Liver (tissue), 9 donors: ENCODE results near the gene TNP2. TPM values are rescaled to one million over a fixed set of nuclear protein-coding genes. Genes with fewer than 3 reads are reported as not detected.

ENCODE experiments used
- DNase-seq: peaks from one replicate; pipeline ENCODE4 v3.0.0-alpha.2; 2017; ENCODE audit warnings: low spot score
- H3K27ac ChIP-seq, 2 donors: one replicate each; pipeline ENCODE4 v1.7.0; 2013; ENCODE audit warnings: inconsistent platforms in 2 of 2, low read length in 2 of 2, control low read depth in 1 of 2, low read depth in 1 of 2, mild to moderate bottlenecking in 1 of 2
- H3K27me3 ChIP-seq, 4 donors: one replicate each; pipeline versions ENCODE4 v1.6.1 to v1.7.0; 2013; ENCODE audit warnings: low read length in 3 of 4, inconsistent platforms in 1 of 4, mild to moderate bottlenecking in 1 of 4, moderate library complexity in 1 of 4; ENCODE audit not compliant: control insufficient read depth in 4 of 4, insufficient read depth in 4 of 4
- H3K36me3 ChIP-seq, 4 donors: one replicate each; pipeline versions ENCODE4 v1.6.1 to v1.7.0; 2013; ENCODE audit warnings: low read length in 3 of 4, mild to moderate bottlenecking in 3 of 4, low read depth in 1 of 4, moderate library complexity in 1 of 4; ENCODE audit not compliant: control insufficient read depth in 4 of 4, insufficient read depth in 3 of 4
- H3K4me1 ChIP-seq, 4 donors: one replicate each; pipeline versions ENCODE4 v1.6.1 to v1.7.0; 2013; ENCODE audit warnings: low read length in 3 of 4, mild to moderate bottlenecking in 3 of 4, moderate library complexity in 1 of 4; ENCODE audit not compliant: control insufficient read depth in 4 of 4, insufficient read depth in 4 of 4
- H3K4me3 ChIP-seq, 3 donors: one replicate each; pipeline versions ENCODE4 v1.6.1 to v1.7.0; 2013; ENCODE audit warnings: low read length in 3 of 3, control low read depth in 1 of 3, low read depth in 1 of 3, mild to moderate bottlenecking in 1 of 3
- H3K9ac ChIP-seq, 2 donors: one replicate each; pipeline ENCODE4 v1.7.0; 2013; ENCODE audit warnings: low read length in 2 of 2, mild to moderate bottlenecking in 2 of 2, moderate library complexity in 2 of 2, control low read depth in 1 of 2, low read depth in 1 of 2
- H3K9me3 ChIP-seq, 4 donors: one replicate each; pipeline versions ENCODE4 v1.6.1 to v1.7.0; 2013; ENCODE audit warnings: low read length in 3 of 4; ENCODE audit not compliant: control insufficient read depth in 4 of 4
- ATF3 ChIP-seq: IDR thresholded peaks from 2 replicates; pipeline ENCODE4 v1.6.1; 2016; ENCODE audit warnings: antibody characterized with exemption
- CTCF ChIP-seq: fragments of 150-350 bp; IDR thresholded peaks from 2 replicates; pipeline ENCODE4 v1.5.1; 2017; ENCODE audit warnings: improper control_type of control experiment, low read depth, low read length; ENCODE audit not compliant: missing input control
- EGR1 ChIP-seq, 2 donors: IDR thresholded peaks; 2 replicates each; pipeline ENCODE4 v1.6.1; 2016 to 2018; ENCODE audit warnings: antibody characterized with exemption in 2 of 2, low read depth in 2 of 2
- FOXA1 ChIP-seq: IDR thresholded peaks from 2 replicates; pipeline ENCODE4 v1.6.1; 2016; ENCODE audit warnings: antibody characterized with exemption
- FOXA2 ChIP-seq: IDR thresholded peaks from 2 replicates; pipeline ENCODE4 v1.6.1; 2016; ENCODE audit warnings: antibody characterized with exemption
- HNF4A ChIP-seq, 2 donors: conservative IDR thresholded peaks; 2 replicates each; pipeline ENCODE4 v1.6.1; 2016; ENCODE audit warnings: antibody characterized with exemption in 2 of 2, mild to moderate bottlenecking in 2 of 2
- HNF4G ChIP-seq: IDR thresholded peaks from 2 replicates; pipeline ENCODE4 v1.6.1; 2016; ENCODE audit warnings: antibody characterized with exemption
- JUND ChIP-seq, 2 donors: IDR thresholded peaks; 2 replicates each; pipeline ENCODE4 v1.6.1; 2016; ENCODE audit warnings: antibody characterized with exemption in 2 of 2
- MAX ChIP-seq: IDR thresholded peaks from 2 replicates; pipeline ENCODE4 v1.6.1; 2016; ENCODE audit warnings: antibody characterized with exemption
- NR2F2 ChIP-seq: IDR thresholded peaks from 2 replicates; pipeline ENCODE4 v1.6.1; 2016; ENCODE audit warnings: antibody characterized with exemption
- RAD21 ChIP-seq, 2 donors: IDR thresholded peaks; 2 replicates each; pipeline ENCODE4 v1.6.1; 2016; ENCODE audit warnings: antibody characterized with exemption in 2 of 2, mild to moderate bottlenecking in 2 of 2
- RXRA ChIP-seq, 2 donors: IDR thresholded peaks; 2 replicates each; pipeline ENCODE4 v1.6.1; 2017 to 2018; ENCODE audit warnings: antibody characterized with exemption in 2 of 2, mild to moderate bottlenecking in 1 of 2
- SP1 ChIP-seq: IDR thresholded peaks from 2 replicates; pipeline ENCODE4 v1.6.1; 2018; ENCODE audit warnings: antibody characterized with exemption, mild to moderate bottlenecking
- TAF1 ChIP-seq: conservative IDR thresholded peaks from 2 replicates; pipeline ENCODE4 v1.6.1; 2016; ENCODE audit warnings: antibody characterized with exemption, mild to moderate bottlenecking
- ZBTB33 ChIP-seq: IDR thresholded peaks from 2 replicates; pipeline ENCODE4 v1.6.1; 2016; ENCODE audit warnings: antibody characterized with exemption
- WGBS: extraction: QIAGEN DNeasy Blood & Tissue Kit; methylation state at CpG from one replicate; pipeline ENCODE4 v1.1.7; 2013; 5-methylcytosine and 5-hydroxymethylcytosine counted together
- polyA plus RNA-seq, 2 donors: library from polyadenylated mRNA; stranded (reverse) in 1 of 2; unstranded in 1 of 2; fragments of 200-250 nt in 1 of 2; fragments of >200 nt in 1 of 2; fragmentation: Nextera tagmentation in 1 of 2; extraction: Ambion mirVana in 1 of 2; gene quantifications; one replicate each; pipeline versions ENCODE4 v1.2.1 to v1.2.3, GENCODE V29; 2013 to 2015
- total RNA-seq, 2 donors: library from RNA; depleted of rRNA; stranded (reverse); fragments of >200 nt; gene quantifications; one replicate each; pipeline ENCODE4 v1.2.3, GENCODE V29; 2014
- donor health status: healthy.
- donor health status: healthy.
- donor health status: healthy.
- donor health status: healthy.
- donor health status: healthy.

The TNP2 gene
- total and polyA plus RNA-seq, 4 donors, result not detected

GRCh38 chr16:11314309-11314894 lies 45.3 kb upstream of the TNP2 start (continued):
- TF ChIP-seq SP1 (no peak), FOXA1 (no peak)

GRCh38 chr16:11313493-11314308 lies 44.6 kb upstream of the TNP2 start:
- no peak overlapping the region for H3K4me3 ChIP-seq
- no peaks in the 10 kb centered on the region for H3K4me1 ChIP-seq
- H3K27ac ChIP-seq, result no peak overlapping the region
- H3K9me3 ChIP-seq, result no peaks in the 10 kb centered on the region
- no peaks in the 10 kb centered on the region for H3K36me3 ChIP-seq
- TF ChIP-seq NR2F2 (no peak), SP1 (no peak), RAD21 (IDR thresholded peaks at IDR 0.05) (no peak), HNF4G (no peak), MAX (no peak), ZBTB33 (no peak), HNF4A (conservative IDR thresholded peaks at IDR 0.05) (no peak)
- H3K27me3 ChIP-seq, result no peaks in the 10 kb centered on the region
- DNase-seq, result no peak
- 97% methylated on average over 9 of the region's 9 CpGs for WGBS
- H3K9ac ChIP-seq, result no peak overlapping the region

GRCh38 chr16:11312718-11313492 lies 43.8 kb upstream of the TNP2 start:
- no peak overlapping the region for H3K27ac ChIP-seq
- H3K36me3 ChIP-seq, result no peaks in the 10 kb centered on the region
- no peak for TF ChIP-seq NR2F2
- TF ChIP-seq RXRA (IDR thresholded peaks at IDR 0.05), result no peak
- TF ChIP-seq JUND (IDR thresholded peaks at IDR 0.05), result no peak
- no peak for TF ChIP-seq CTCF
- TF ChIP-seq RAD21 (IDR thresholded peaks at IDR 0.05), result no peak
- TF ChIP-seq EGR1 (IDR thresholded peaks at IDR 0.05; ENCODE audit: low read depth in 2 of 2), result no peak
- TF ChIP-seq ATF3, result no peak
- no peak for TF ChIP-seq FOXA2
- no peak for TF ChIP-seq ZBTB33
- no peak for TF ChIP-seq TAF1
- H3K9ac ChIP-seq, result no peak overlapping the region
- 73% methylated on average over 8 of the region's 8 CpGs for WGBS
- H3K4me1 ChIP-seq, result no peaks in the 10 kb centered on the region
- H3K27me3 ChIP-seq, result no peaks in the 10 kb centered on the region
- H3K4me3 ChIP-seq, result no peak overlapping the region
- no peaks in the 10 kb centered on the region for H3K9me3 ChIP-seq
- DNase-seq, result no peak
